Smooth muscle cell (in vitro differentiated cells): ENCODE measurements around the gene ATP2B2. TPM values are rescaled to one million over a fixed set of nuclear protein-coding genes. Genes with fewer than 3 reads are reported as not detected.

Source experiments
- DNase-seq: peaks from one replicate; lab custom pipeline; 2025; ENCODE audit not compliant: unreplicated experiment; lab: John Stamatoyannopoulos, UW
- H2AFZ ChIP-seq: fragments of 200-600 bp; sonication (generic); 2 replicates; pipeline ENCODE4 v1.6.0; 2016; ENCODE audit warnings: antibody characterized with exemption, low read depth, mild to moderate bottlenecking
- H3F3A ChIP-seq: fragments of 200-600 bp; sonication (generic); 2 replicates; pipeline ENCODE4 v1.6.0; 2017; ENCODE audit warnings: antibody characterized with exemption, low read depth
- H3K27ac ChIP-seq: fragments of 200-600 bp; sonication (generic); 2 replicates; pipeline ENCODE4 v1.5.1; 2016; ENCODE audit warnings: low read depth, mild to moderate bottlenecking
- H3K27me3 ChIP-seq: fragments of 200-600 bp; sonication (generic); 2 replicates; pipeline ENCODE4 v1.6.1; 2016; ENCODE audit warnings: low read depth, mild to moderate bottlenecking
- H3K36me3 ChIP-seq: fragments of 200-600 bp; sonication (generic); 2 replicates; pipeline ENCODE4 v1.5.1; 2016; ENCODE audit warnings: low read depth
- H3K4me1 ChIP-seq: fragments of 200-600 bp; sonication (generic); 2 replicates; pipeline ENCODE4 v1.5.1; 2016; ENCODE audit warnings: low read depth
- H3K4me2 ChIP-seq: fragments of 200-600 bp; sonication (generic); 2 replicates; pipeline ENCODE4 v1.6.0; 2016; ENCODE audit warnings: mild to moderate bottlenecking
- H3K4me3 ChIP-seq: fragments of 200-600 bp; sonication (generic); 2 replicates; pipeline ENCODE4 v1.5.1; 2016; ENCODE audit warnings: mild to moderate bottlenecking
- H3K79me2 ChIP-seq: fragments of 200-600 bp; sonication (generic); 2 replicates; pipeline ENCODE4 v1.6.0; 2016; ENCODE audit warnings: low read depth, mild to moderate bottlenecking
- H3K9ac ChIP-seq: fragments of 200-600 bp; sonication (generic); 2 replicates; pipeline ENCODE4 v1.6.0; 2016; ENCODE audit warnings: low read depth
- H3K9me3 ChIP-seq: fragments of 200-600 bp; sonication (generic); replicated peaks from 2 replicates; pipeline ENCODE4 v1.5.1; 2016; ENCODE audit warnings: low read depth
- H4K20me1 ChIP-seq: fragments of 200-600 bp; sonication (generic); 2 replicates; pipeline ENCODE4 v1.6.0; 2016; ENCODE audit warnings: low read depth
- CTCF ChIP-seq: fragments of 200-600 bp; sonication (generic); IDR thresholded peaks from 2 replicates; pipeline ENCODE4 v1.5.1; 2017; ENCODE audit warnings: borderline replicate concordance, mild to moderate bottlenecking, antibody characterized with exemption; ENCODE audit not compliant: insufficient read depth, poor library complexity, severe bottlenecking
- WGBS: methylation state at CpG from one replicate; pipeline ENCODE4 v1.1.7; 2016; ENCODE audit warnings: low lambda C conversion rate; 5-methylcytosine and 5-hydroxymethylcytosine counted together
- polyA plus RNA-seq: library from polyadenylated mRNA; unstranded; fragments of >200 nt; fragmentation: Nextera tagmentation; extraction: Ambion mirVana; gene quantifications from 2 replicates; pipeline ENCODE4 v1.2.1, GENCODE V29; 2016
- total RNA-seq: library from RNA; depleted of rRNA; stranded (reverse); fragments of >200 nt; gene quantifications from 2 replicates; pipeline ENCODE4 v1.2.3, GENCODE V29; 2014

Gene ATP2B2
- total and polyA plus RNA-seq, 2 experiments from 2014 or later, result not detected

GRCh38 chr3:10366651-10367101, 138.7 kb downstream of the ATP2B2 start:
- Histone ChIP-seq H2AFZ (no peak overlapping the region), H3K79me2 (no peaks in the 10 kb centered on the region), H3K4me2 (peak overlapping the region; percentile 50), H3K9ac (peak overlapping the region; percentile 23), H4K20me1 (no peaks in the 10 kb centered on the region), H3K4me3 (no peak overlapping the region), H3K4me1 (no peaks in the 10 kb centered on the region), H3F3A (peaks cover 11% of the 10 kb centered on the region), H3K36me3 (no peaks in the 10 kb centered on the region), H3K27me3 (no peaks in the 10 kb centered on the region), H3K9me3 (no peaks in the 10 kb centered on the region), H3K27ac (peak overlapping the region; percentile 83)
- peak; percentile 17 for DNase-seq
- no peak for TF ChIP-seq CTCF
- WGBS, result 11% methylated on average over 7 of the region's 7 CpGs

- TF ChIP-seq CTCF, result no peak
- H3K36me3 ChIP-seq, result no peaks in the 10 kb centered on the region
- DNase-seq, result no peak
- H3K4me1 ChIP-seq, result no peaks in the 10 kb centered on the region
- peak overlapping the region; percentile 83 for H3K27ac ChIP-seq
- H3K4me2 ChIP-seq, result peak overlapping the region; percentile 50
- H4K20me1 ChIP-seq, result no peaks in the 10 kb centered on the region
- H3K9ac ChIP-seq, result peak overlapping the region; percentile 23
- H3K9me3 ChIP-seq, result no peaks in the 10 kb centered on the region
- H3K27me3 ChIP-seq, result no peaks in the 10 kb centered on the region
- H2AFZ ChIP-seq, result no peak overlapping the region
- H3F3A ChIP-seq, result peaks cover 11% of the 10 kb centered on the region
- H3K4me3 ChIP-seq, result no peak overlapping the region
- WGBS, result 66% methylated on average over 6 of the region's 6 CpGs
- no peaks in the 10 kb centered on the region for H3K79me2 ChIP-seq
Observed at GRCh38 chr3:10365791-10366190, 139.6 kb downstream of the ATP2B2 start.

- no peak for TF ChIP-seq CTCF
- no peak overlapping the region for H3K4me3 ChIP-seq
- no peaks in the 10 kb centered on the region for H3K4me1 ChIP-seq
Observed at GRCh38 chr3:10365316-10365715, 140.1 kb downstream of the ATP2B2 start.

GRCh38 chr3:10364806-10365205, 140.6 kb downstream of the ATP2B2 start:
- Histone ChIP-seq H3K4me2 (no peak overlapping the region), H3K79me2 (no peaks in the 10 kb centered on the region), H3K4me1 (no peaks in the 10 kb centered on the region), H3K36me3 (no peaks in the 10 kb centered on the region), H3F3A (peaks cover 11% of the 10 kb centered on the region), H4K20me1 (no peaks in the 10 kb centered on the region), H3K9ac (no peak overlapping the region), H2AFZ (no peak overlapping the region), H3K27ac (no peak overlapping the region), H3K4me3 (no peak overlapping the region), H3K9me3 (no peaks in the 10 kb centered on the region), H3K27me3 (no peaks in the 10 kb centered on the region)
- 86% methylated on average over 7 of the region's 7 CpGs for WGBS
- TF ChIP-seq CTCF, result no peak
- no peak for DNase-seq

More at GRCh38 chr3:10365316-10365715, 140.1 kb downstream of the ATP2B2 start:
- Histone ChIP-seq H3K4me2 (no peak overlapping the region), H3K27me3 (no peaks in the 10 kb centered on the region), H3K9me3 (no peaks in the 10 kb centered on the region), H3K9ac (no peak overlapping the region), H3K36me3 (no peaks in the 10 kb centered on the region), H3K27ac (no peak overlapping the region), H4K20me1 (no peaks in the 10 kb centered on the region), H3F3A (peaks cover 11% of the 10 kb centered on the region), H3K79me2 (no peaks in the 10 kb centered on the region), H2AFZ (no peak overlapping the region)
- 91% methylated on average over 6 of the region's 6 CpGs for WGBS
- DNase-seq, result no peak
